IMR-90 (cell line): ENCODE measurements around the gene RPS25. TPM values are rescaled to one million over a fixed set of nuclear protein-coding genes. Genes with fewer than 3 reads are reported as not detected.

ENCODE experiments used
- ATAC-seq: fragments of 200-7000 bp; cut with Tn5 transposase; 2 replicates; pipeline ENCODE4 v1.9.1; 2020; ENCODE audit warnings: low read depth, mild to moderate bottlenecking, moderate library complexity
- BruUV-seq: library from RNA; stranded (reverse); fragments of 400-500 nt; replicated peaks from 2 replicates; lab custom pipeline; 2021; lab: Mats Ljungman, UMichigan
- CTCF ChIA-PET: fragments of 300-600 bp; formaldehyde crosslinking; extraction: SDS; loops from one replicate; lab custom pipeline; 2021; ENCODE audit warnings: antibody characterized with exemption; lab: Yijun Ruan, JAX
- POLR2A ChIA-PET: fragments of 300-600 bp; sonication (Branson Sonifier 250); formaldehyde crosslinking; loops from one replicate; lab custom pipeline; 2022; ENCODE audit warnings: antibody characterized with exemption; ENCODE audit not compliant: unreplicated experiment; lab: Charles Lee
- DNase-seq: peaks from one replicate; pipeline ENCODE4 v3.0.0; 2013
- H2AFZ ChIP-seq: replicated peaks from 2 replicates; pipeline ENCODE3; 2013; ENCODE audit warnings: low read length, mild to moderate bottlenecking; ENCODE audit not compliant: poor library complexity
- H2AK5ac ChIP-seq: 2 replicates; pipeline ENCODE4 v1.6.1; 2013; ENCODE audit warnings: low read depth, low read length, inconsistent platforms
- H2AK9ac ChIP-seq: replicated peaks from 2 replicates; pipeline ENCODE3; 2013; ENCODE audit warnings: mild to moderate bottlenecking, low read depth, low read length, moderate library complexity; ENCODE audit not compliant: poor library complexity
- H2BK120ac ChIP-seq: 2 replicates; pipeline ENCODE4 v1.6.1; 2013; ENCODE audit warnings: low read depth, low read length, inconsistent platforms
- H2BK15ac ChIP-seq: 3 replicates; pipeline ENCODE4 v1.6.1; 2013; ENCODE audit warnings: low read depth, low read length, inconsistent platforms
- H2BK20ac ChIP-seq: 2 replicates; pipeline ENCODE4 v1.6.1; 2013; ENCODE audit warnings: low read depth, mild to moderate bottlenecking, inconsistent platforms, low read length, moderate library complexity
- H2BK5ac ChIP-seq: 2 replicates; pipeline ENCODE4 v1.6.1; 2013; ENCODE audit warnings: mild to moderate bottlenecking, low read depth, low read length, inconsistent platforms; ENCODE audit not compliant: poor library complexity, severe bottlenecking
- H3K14ac ChIP-seq: replicated peaks from 2 replicates; pipeline ENCODE4 v1.6.1; 2013; ENCODE audit warnings: low read depth, low read length, inconsistent platforms
- H3K18ac ChIP-seq: 2 replicates; pipeline ENCODE4 v1.6.1; 2013; ENCODE audit warnings: low read depth, low read length, control low read depth
- H3K23ac ChIP-seq: 2 replicates; pipeline ENCODE4 v1.6.1; 2013; ENCODE audit warnings: low read depth, low read length, inconsistent platforms
- H3K27ac ChIP-seq: 2 replicates; pipeline ENCODE4 v1.5.1; 2013; ENCODE audit warnings: mild to moderate bottlenecking, control low read depth, low read length; ENCODE audit not compliant: insufficient read depth
- H3K27me3 ChIP-seq: 2 replicates; pipeline ENCODE4 v1.6.1; 2013; ENCODE audit warnings: low read length; ENCODE audit not compliant: control insufficient read depth, insufficient read depth
- H3K36me3 ChIP-seq: 2 replicates; pipeline ENCODE4 v1.6.1; 2013; ENCODE audit warnings: low read length, mixed read lengths; ENCODE audit not compliant: control insufficient read depth, insufficient read depth
- H3K4ac ChIP-seq: 2 replicates; pipeline ENCODE4 v1.6.1; 2013; ENCODE audit warnings: low read depth, low read length, inconsistent platforms
- H3K4me1 ChIP-seq: 2 replicates; pipeline ENCODE4 v1.6.1; 2013; ENCODE audit warnings: low read length, mixed read lengths; ENCODE audit not compliant: control insufficient read depth, insufficient read depth
- H3K4me2 ChIP-seq: 2 replicates; pipeline ENCODE4 v1.6.1; 2013; ENCODE audit warnings: low read depth, mild to moderate bottlenecking, control low read depth, low read length, moderate library complexity
- H3K4me3 ChIP-seq: 2 replicates; pipeline ENCODE4 v1.5.1; 2013; ENCODE audit warnings: low read depth, mild to moderate bottlenecking, control low read depth, low read length, moderate library complexity; ENCODE audit not compliant: insufficient read depth
- H3K56ac ChIP-seq: 2 replicates; pipeline ENCODE4 v1.6.1; 2013; ENCODE audit warnings: low read length, inconsistent platforms; ENCODE audit not compliant: insufficient read depth; ENCODE audit errors: extremely low read depth
- H3K79me1 ChIP-seq, 2 experiments: 2 replicates each; pipeline ENCODE4 v1.6.1; 2013; ENCODE audit warnings: low read length in 2 of 2, inconsistent platforms in 1 of 2, low read depth in 1 of 2
- H3K9ac ChIP-seq: 2 replicates; pipeline ENCODE4 v1.6.1; 2013; ENCODE audit warnings: low read depth, low read length, control low read depth
- H3K9me1 ChIP-seq: 2 replicates; pipeline ENCODE4 v1.6.1; 2013; ENCODE audit warnings: low read length, inconsistent platforms; ENCODE audit not compliant: insufficient read depth
- H3K9me3 ChIP-seq: 2 replicates; pipeline ENCODE4 v1.6.1; 2013; ENCODE audit warnings: low read length; ENCODE audit not compliant: control insufficient read depth, insufficient read depth
- H4K20me1 ChIP-seq: 2 replicates; pipeline ENCODE4 v1.6.1; 2013; ENCODE audit warnings: low read length, inconsistent platforms; ENCODE audit not compliant: insufficient read depth
- H4K5ac ChIP-seq: 2 replicates; pipeline ENCODE4 v1.6.1; 2013; ENCODE audit warnings: mild to moderate bottlenecking, low read depth, low read length, control low read depth
- H4K8ac ChIP-seq, 2 experiments: 2 replicates each; pipeline ENCODE4 v1.6.1; 2013; ENCODE audit warnings: low read depth in 2 of 2, low read length in 2 of 2, control low read depth in 1 of 2, inconsistent platforms in 1 of 2
- H4K91ac ChIP-seq: 2 replicates; pipeline ENCODE4 v1.6.1; 2013; ENCODE audit warnings: low read depth, low read length, inconsistent platforms; ENCODE audit not compliant: insufficient read depth
- CTCF ChIP-seq: conservative IDR thresholded peaks from 2 replicates; pipeline ENCODE4 v1.5.1; 2012; ENCODE audit warnings: mild to moderate bottlenecking, low read depth, low read length, improper control_type of control experiment
- MAFK ChIP-seq: IDR thresholded peaks from 2 replicates; pipeline ENCODE4 v1.6.1; 2012; ENCODE audit warnings: low read depth, low read length, improper control_type of control experiment
- MAZ ChIP-seq: IDR thresholded peaks from 2 replicates; pipeline ENCODE4 v1.6.1; 2012; ENCODE audit warnings: low read depth, mild to moderate bottlenecking, low read length, improper control_type of control experiment, moderate library complexity, borderline replicate concordance
- MXI1 ChIP-seq: IDR thresholded peaks from 2 replicates; pipeline ENCODE4 v1.6.1; 2012; ENCODE audit warnings: low read depth, mild to moderate bottlenecking, low read length, moderate library complexity, borderline replicate concordance
- POLR2A ChIP-seq: IDR thresholded peaks from 2 replicates; pipeline ENCODE4 v1.6.1; 2012; ENCODE audit warnings: mild to moderate bottlenecking, low read depth, low read length
- RAD21 ChIP-seq: IDR thresholded peaks from 2 replicates; pipeline ENCODE4 v1.6.1; 2012; ENCODE audit warnings: low read length, improper control_type of control experiment
- SMC3 ChIP-seq: fragments of 150-350 bp; IDR thresholded peaks from 2 replicates; pipeline ENCODE4 v1.6.1; 2016; ENCODE audit warnings: low read depth, mild to moderate bottlenecking, antibody characterized with exemption, low read length, moderate library complexity
- WGBS, 2 experiments: methylation state at CpG; one replicate each; pipeline versions ENCODE4 v1.1.5 to v1.1.7; 2013; ENCODE audit warnings: missing lambda C conversion rate in 2 of 2; ENCODE audit not compliant: insufficient read length in 1 of 2; ENCODE audit errors: extremely low coverage in 2 of 2; 5-methylcytosine and 5-hydroxymethylcytosine counted together
- dilution Hi-C: fragments of 300-500 bp; cut with HindIII; formaldehyde crosslinking; loops from one replicate; pipeline ENCODE4 v1.14.3; 2018; ENCODE audit warnings: low sequenced_read_pairs; ENCODE audit not compliant: unreplicated experiment
- in situ Hi-C: fragments of 300-500 bp; cut with MboI; formaldehyde crosslinking; loops from 3 replicates; pipeline ENCODE4 v1.14.3; 2019; ENCODE audit warnings: low sequenced_read_pairs, inconsistent platforms, mixed read lengths
- intact Hi-C: fragments of 100-400 bp; cut with micrococcal nuclease; formaldehyde crosslinking; loops from 2 replicates; pipeline ENCODE4 v1.10.0; 2022
- polyA plus RNA-seq, 3 experiments: library from polyadenylated mRNA; depleted of rRNA; stranded (reverse); fragments of >200 nt; gene quantifications; 2 replicates each; pipeline ENCODE4 v1.2.3, GENCODE V29; 2012; ENCODE audit warnings: low replicate concordance in 1 of 3
- total RNA-seq: library from RNA; depleted of rRNA; stranded (reverse); fragments of >200 nt; gene quantifications from 2 replicates; pipeline ENCODE4 v1.2.3, GENCODE V29; 2012

The RPS25 gene
- total and polyA plus RNA-seq, 2 of the 4 experiments (the other 2 are of a cell fraction): 727 to 905 TPM

DNA sequence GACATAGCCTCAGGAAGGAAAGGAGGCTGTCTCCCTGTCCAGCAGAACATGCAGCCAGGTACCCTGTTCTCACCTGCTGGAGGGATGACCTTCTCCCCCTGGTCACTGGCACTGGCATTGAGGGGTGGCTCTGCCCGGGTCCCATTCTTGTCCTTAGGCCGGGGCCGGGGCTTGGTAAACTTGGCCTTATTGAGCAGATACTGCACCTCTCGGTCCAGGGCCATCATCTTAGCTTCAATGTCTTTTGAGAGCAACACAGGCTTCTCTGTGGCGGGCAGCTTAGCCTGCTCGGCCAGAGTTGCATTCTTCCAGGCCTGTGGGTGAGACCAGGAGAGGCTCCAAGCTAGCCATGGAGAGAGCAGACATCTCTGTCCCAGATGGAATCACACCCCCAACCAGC lies 28.3 kb upstream of the RPS25 start:
- Histone ChIP-seq H3K18ac (no peak overlapping the region), H4K5ac (no peak overlapping the region)
- POLR2A ChIA-PET: no interaction called here

More for the DNA sequence above, 28.3 kb upstream of the RPS25 start:
- CTCF ChIA-PET: no interaction called here
- no peak for DNase-seq
- Histone ChIP-seq H3K9me3 (no peaks in the 10 kb centered on the region), H2BK120ac (no peak overlapping the region), H3K9ac (no peak overlapping the region), H4K20me1 (no peaks in the 10 kb centered on the region; the same call in 1 of the 2 replicates), H3K23ac (no peak overlapping the region), H2BK5ac (no peak overlapping the region), H2AK5ac (no peak overlapping the region), H3K79me1 (no peaks in the 10 kb centered on the region), H3K4ac (no peak overlapping the region), H4K8ac (no peak overlapping the region), H3K27ac (no peak overlapping the region), H2BK20ac (no peak overlapping the region), H3K56ac (no peak overlapping the region), H3K4me3 (no peak overlapping the region), H3K36me3 (peaks cover 55% of the 10 kb centered on the region), H3K27me3 (no peaks in the 10 kb centered on the region), H3K4me2 (no peak overlapping the region), H4K91ac (no peak overlapping the region), H2AK9ac (no peak overlapping the region), H2BK15ac (no peak overlapping the region), H3K14ac (no peak overlapping the region), H3K4me1 (no peaks in the 10 kb centered on the region), H3K9me1 (no peaks in the 10 kb centered on the region), H2AFZ (no peak overlapping the region)
- TF ChIP-seq CTCF (no peak), MXI1 (no peak), MAZ (no peak), RAD21 (no peak), SMC3 (no peak), POLR2A (no peak), MAFK (no peak)
- in situ Hi-C loops: no loop called here
- WGBS, 2 experiments: 100% methylated on average over 1 of the region's 6 CpGs; no CpG with 5 or more reads in 1 of the 2 experiments
- intact Hi-C loops: no loop called here
- ATAC-seq: no peak
- dilution Hi-C loops: no loop called here
- no TSS peak for BruUV-seq
